H1 (cell line): ENCODE measurements around the gene MANSC4. TPM values are rescaled to one million over a fixed set of nuclear protein-coding genes. Genes with fewer than 3 reads are reported as not detected.

Experiments used
- CTCF ChIA-PET: fragments of 300-600 bp; sonication (Branson Sonifier 250); formaldehyde crosslinking; loops from one replicate; lab custom pipeline; 2021; ENCODE audit not compliant: partially characterized antibody; lab: Charles Lee
- POLR2A ChIA-PET: fragments of 300-600 bp; sonication (Branson Sonifier 250); formaldehyde crosslinking; loops from one replicate; lab custom pipeline; 2021; ENCODE audit warnings: inconsistent platforms; ENCODE audit not compliant: partially characterized antibody; lab: Charles Lee
- DNase-seq, 2 experiments: peaks; one replicate each; pipeline versions ENCODE4 v3.0.0 to v3.0.0-alpha.2; 2010 to 2022; ENCODE audit warnings: low spot score in 2 of 2, low read depth in 1 of 2, mixed read lengths in 1 of 2
- FAIRE-seq: peaks from 2 replicates; lab custom pipeline; 2011; peaks lifted over from hg19 to GRCh38; lab: Jason Lieb, UNC
- H2AFZ ChIP-seq: 2 replicates; pipeline ENCODE4 v1.8.1; 2012; ENCODE audit warnings: low read length, inconsistent platforms
- H2AK5ac ChIP-seq: 2 replicates; pipeline ENCODE4 v1.6.1; 2013; ENCODE audit warnings: low read depth, low read length
- H2BK120ac ChIP-seq: replicated peaks from 2 replicates; pipeline ENCODE3; 2013; ENCODE audit warnings: low read depth, low read length, inconsistent platforms
- H2BK12ac ChIP-seq: 2 replicates; pipeline ENCODE4 v1.6.1; 2013; ENCODE audit warnings: low read depth, low read length
- H2BK15ac ChIP-seq: 2 replicates; pipeline ENCODE4 v1.6.1; 2013; ENCODE audit warnings: low read length
- H2BK20ac ChIP-seq: 2 replicates; pipeline ENCODE4 v1.6.1; 2013; ENCODE audit warnings: low read length
- H2BK5ac ChIP-seq: 2 replicates; pipeline ENCODE4 v1.6.1; 2013; ENCODE audit warnings: low read depth, low read length
- H3K14ac ChIP-seq: 2 replicates; pipeline ENCODE4 v1.6.1; 2013; ENCODE audit warnings: inconsistent platforms; ENCODE audit not compliant: insufficient read length
- H3K18ac ChIP-seq: 2 replicates; pipeline ENCODE4 v1.6.1; 2013; ENCODE audit warnings: low read length; ENCODE audit errors: extremely low read depth
- H3K23ac ChIP-seq: 2 replicates; pipeline ENCODE4 v1.6.1; 2013; ENCODE audit warnings: inconsistent platforms; ENCODE audit not compliant: insufficient read length
- H3K23me2 ChIP-seq: 2 replicates; pipeline ENCODE4 v1.6.1; 2013; ENCODE audit warnings: low read depth, low read length
- H3K27ac ChIP-seq: 2 replicates; pipeline ENCODE4 v1.6.1; 2011; ENCODE audit warnings: low read depth, low read length, inconsistent platforms
- H3K27me3 ChIP-seq, 4 experiments: replicated peaks in 1 of 4; 1 replicate in 1 of 4; 2 replicates in 3 of 4; pipeline versions ENCODE4 v1.6.1 to v1.8.1; 2011 to 2013; ENCODE audit warnings: low read length in 3 of 4, mild to moderate bottlenecking in 3 of 4, inconsistent platforms in 2 of 4, mixed read lengths in 2 of 4, moderate library complexity in 1 of 4; ENCODE audit not compliant: control insufficient read depth in 3 of 4, insufficient read depth in 3 of 4; ENCODE audit errors: extremely low read depth in 1 of 4
- H3K36me3 ChIP-seq, 4 experiments: 2 replicates each; pipeline versions ENCODE4 v1.6.1 to v1.8.1; 2011 to 2013; ENCODE audit warnings: mild to moderate bottlenecking in 4 of 4, low read length in 3 of 4, moderate library complexity in 2 of 4, control low read depth in 1 of 4, inconsistent platforms in 1 of 4; ENCODE audit not compliant: insufficient read depth in 4 of 4, control insufficient read depth in 2 of 4
- H3K4ac ChIP-seq: replicated peaks from 2 replicates; pipeline ENCODE3; 2013; ENCODE audit warnings: low read length, low read depth, mixed read lengths, inconsistent platforms; ENCODE audit not compliant: insufficient read length
- H3K4me1 ChIP-seq, 4 experiments: replicated peaks in 1 of 4; 1 replicate in 1 of 4; 2 replicates in 3 of 4; pipeline versions ENCODE4 v1.6.1 to v1.8.1; 2011 to 2013; ENCODE audit warnings: low read length in 3 of 4, inconsistent platforms in 2 of 4, mixed read lengths in 1 of 4; ENCODE audit not compliant: insufficient read depth in 4 of 4, control insufficient read depth in 3 of 4
- H3K4me2 ChIP-seq, 2 experiments: 2 replicates each; pipeline versions ENCODE4 v1.6.1 to v1.8.1; 2011 to 2013; ENCODE audit warnings: low read depth in 2 of 2, low read length in 2 of 2, control low read depth in 1 of 2, inconsistent platforms in 1 of 2, mild to moderate bottlenecking in 1 of 2; ENCODE audit not compliant: insufficient read depth in 1 of 2
- H3K4me3 ChIP-seq, 4 experiments: fragments of 200-600, 300-600 bp in 1 of 4; sonication (generic), shearing (Covaris generic), sonication (Bioruptor Twin) in 1 of 4; 2 replicates each; pipeline versions ENCODE4 v1.5.1 to v1.8.1; 2011 to 2016; ENCODE audit warnings: low read length in 4 of 4, low read depth in 3 of 4, control low read depth in 2 of 4, inconsistent platforms in 2 of 4, mild to moderate bottlenecking in 2 of 4, mixed read lengths in 1 of 4, moderate library complexity in 1 of 4; ENCODE audit not compliant: insufficient read depth in 2 of 4; ENCODE audit errors: extremely low read depth in 1 of 4
- H3K56ac ChIP-seq: replicated peaks from 2 replicates; pipeline ENCODE3; 2013; ENCODE audit warnings: low read depth, mild to moderate bottlenecking, mixed read lengths, low read length, inconsistent platforms; ENCODE audit not compliant: insufficient read length
- H3K79me1 ChIP-seq: 2 replicates; pipeline ENCODE4 v1.6.1; 2013; ENCODE audit warnings: low read depth, low read length, control low read depth
- H3K79me2 ChIP-seq, 2 experiments: 2 replicates each; pipeline versions ENCODE4 v1.6.1 to v1.8.1; 2012 to 2013; ENCODE audit warnings: low read length in 2 of 2, mild to moderate bottlenecking in 2 of 2, inconsistent platforms in 1 of 2; ENCODE audit not compliant: insufficient read depth in 2 of 2, control insufficient read depth in 1 of 2
- H3K9ac ChIP-seq, 4 experiments: replicated peaks in 1 of 4; 1 replicate in 1 of 4; 2 replicates in 3 of 4; pipeline versions ENCODE4 v1.6.1 to v1.8.1; 2011 to 2013; ENCODE audit warnings: low read depth in 3 of 4, low read length in 3 of 4, control low read depth in 2 of 4, mild to moderate bottlenecking in 2 of 4, moderate library complexity in 2 of 4, inconsistent platforms in 1 of 4; ENCODE audit errors: extremely low read depth in 1 of 4
- H3K9me3 ChIP-seq, 2 experiments: 2 replicates each; pipeline versions ENCODE4 v1.6.1 to v1.8.1; 2012 to 2013; ENCODE audit warnings: mild to moderate bottlenecking in 2 of 2, moderate library complexity in 2 of 2, control low read depth in 1 of 2, inconsistent platforms in 1 of 2, low read depth in 1 of 2, low read length in 1 of 2, mixed read lengths in 1 of 2; ENCODE audit not compliant: insufficient read depth in 2 of 2
- H4K20me1 ChIP-seq, 2 experiments: replicated peaks in 1 of 2; 2 replicates each; pipeline versions ENCODE3 to v1.8.1; 2011 to 2013; ENCODE audit warnings: inconsistent platforms in 2 of 2, low read length in 2 of 2, mild to moderate bottlenecking in 1 of 2; ENCODE audit not compliant: insufficient read depth in 2 of 2, control insufficient read depth in 1 of 2
- H4K5ac ChIP-seq: 2 replicates; pipeline ENCODE4 v1.6.1; 2013; ENCODE audit warnings: low read length, low read depth, mixed read lengths, inconsistent platforms; ENCODE audit not compliant: insufficient read length
- H4K8ac ChIP-seq: 2 replicates; pipeline ENCODE4 v1.8.0; 2013; ENCODE audit warnings: mild to moderate bottlenecking, moderate library complexity, low read length, inconsistent platforms; ENCODE audit not compliant: insufficient read depth; ENCODE audit errors: extremely low read depth
- H4K91ac ChIP-seq: replicated peaks from 2 replicates; pipeline ENCODE3; 2013; ENCODE audit warnings: low read length, mixed read lengths, inconsistent platforms; ENCODE audit not compliant: insufficient read length
- ATF3 ChIP-seq: IDR thresholded peaks from 2 replicates; pipeline ENCODE4 v1.6.1; 2011; ENCODE audit warnings: low read depth, mild to moderate bottlenecking, low read length; ENCODE audit not compliant: insufficient read depth
- CTBP2 ChIP-seq: IDR thresholded peaks from 2 replicates; pipeline ENCODE4 v1.7.0; 2011; ENCODE audit warnings: borderline replicate concordance, mild to moderate bottlenecking, moderate library complexity, mixed read lengths, low read length; ENCODE audit not compliant: insufficient read depth, insufficient read length
- EP300 ChIP-seq, 2 experiments: IDR thresholded peaks; 1 replicate in 1 of 2; 2 replicates in 1 of 2; pipeline ENCODE4 v1.6.1; 2011 to 2012; ENCODE audit warnings: low read depth in 2 of 2, low read length in 2 of 2, mild to moderate bottlenecking in 2 of 2, borderline replicate concordance in 1 of 2, inconsistent platforms in 1 of 2, moderate library complexity in 1 of 2
- KDM4A ChIP-seq: IDR thresholded peaks from one replicate; pipeline ENCODE4 v1.7.1; 2012; ENCODE audit warnings: low read depth, mild to moderate bottlenecking, moderate library complexity, low read length, inconsistent platforms; ENCODE audit not compliant: severe bottlenecking
- PHF8 ChIP-seq: fragments of 200-600 bp; sonication (generic); conservative IDR thresholded peaks from 2 replicates; pipeline ENCODE4 v1.7.1; 2012; ENCODE audit warnings: low read depth, mild to moderate bottlenecking, inconsistent platforms, low read length, moderate library complexity
- SP1 ChIP-seq: IDR thresholded peaks from 2 replicates; pipeline ENCODE4 v1.6.1; 2011; ENCODE audit warnings: low read depth, low read length
- SUZ12 ChIP-seq: fragments of 200-600 bp; sonication (generic); IDR thresholded peaks from 2 replicates; pipeline ENCODE4 v1.6.1; 2012; ENCODE audit warnings: mild to moderate bottlenecking, inconsistent platforms, low read length, moderate library complexity, mixed read lengths
- TAF1 ChIP-seq: IDR thresholded peaks from 2 replicates; pipeline ENCODE4 v1.6.1; 2011; ENCODE audit warnings: mild to moderate bottlenecking, low read depth, low read length
- TBP ChIP-seq: IDR thresholded peaks from 2 replicates; pipeline ENCODE4 v1.6.1; 2011; ENCODE audit warnings: low read depth, low read length, improper control_type of control experiment
- TCF12 ChIP-seq: IDR thresholded peaks from 2 replicates; pipeline ENCODE4 v1.6.1; 2011; ENCODE audit warnings: low read depth, mild to moderate bottlenecking, low read length
- WGBS, 2 experiments: shearing (Covaris generic) in 1 of 2; methylation state at CpG; one replicate each; pipeline versions ENCODE4 v1.1.6 to v1.1.7; 2013 to 2015; ENCODE audit warnings: low lambda C conversion rate in 2 of 2, mixed read lengths in 2 of 2, inconsistent platforms in 1 of 2, low coverage in 1 of 2, missing lambda C conversion rate in 1 of 2; ENCODE audit not compliant: insufficient replicate concordance in 2 of 2, insufficient coverage in 1 of 2, insufficient read length in 1 of 2; ENCODE audit errors: extremely low coverage in 1 of 2, missing lambda C conversion rate in 1 of 2; 5-methylcytosine and 5-hydroxymethylcytosine counted together
- polyA plus RNA-seq, 7 experiments: library from polyadenylated mRNA; depleted of rRNA in 3 of 7; stranded (reverse) in 5 of 7; unstranded in 2 of 7; fragments of >200 nt in 5 of 7; fragments of 200-250 nt in 2 of 7; gene quantifications; 1 replicate in 5 of 7; 2 replicates in 1 of 7; 4 replicates in 1 of 7; pipeline versions ENCODE4 v1.2.1 to v1.2.3, GENCODE V29; 2011 to 2013; ENCODE audit warnings: missing spikeins in 2 of 7, mixed read lengths in 2 of 7
- total RNA-seq: library from RNA; stranded (reverse); fragmentation: NEBNext Ultra II Directional; extraction: Animal tissue kit (Norgen Biotek cat#: 25700); gene quantifications from 2 replicates; pipeline ENCODE4 v1.2.1, GENCODE V29; 2021
- TF ChIP-seq, protein P1 (sequence below): IDR thresholded peaks from 2 replicates; pipeline ENCODE4 v1.6.1; 2011; ENCODE audit warnings: low read length, improper control_type of control experiment

Gene MANSC4
- total and polyA plus RNA-seq, 2 of the 8 experiments (the other 6 are each of a cell fraction or from before 2014, with no cell fraction given), result not detected

GRCh38 chr12:27818401-27818918 is 38.4 kb upstream of the MANSC4 start:
- H3K23me2 ChIP-seq, result no peaks in the 10 kb centered on the region
- H2BK20ac ChIP-seq, result no peak overlapping the region
- WGBS, 2 experiments, result 94% methylated on average over 7 of the region's 7 CpGs; no CpG with 5 or more reads in 1 of the 2 experiments
- H3K36me3 ChIP-seq, result no peaks in the 10 kb centered on the region
- H3K4ac ChIP-seq, result no peak overlapping the region
- H2BK12ac ChIP-seq, result no peak overlapping the region
- H3K79me2 ChIP-seq, result no peaks in the 10 kb centered on the region
- DNase-seq (no peak), FAIRE-seq (no peak)
- ChIA-PET POLR2A (interaction anchor here (0.5 kb wide), 1 partner anchor 38 kb away, joined by 3 read pairs; the partner anchor contains the start of genes KLHL42 and MANSC4), CTCF (interaction anchor here (0.7 to 1.1 kb wide), 2 partner anchors 16 to 179 kb away, joined by 3 read pairs; no protein-coding TSS in a partner anchor)
- no peaks in the 10 kb centered on the region for H3K9me3 ChIP-seq
- no peak overlapping the region for H2BK120ac ChIP-seq
- H3K14ac ChIP-seq, result no peak overlapping the region
- peak overlapping the region; percentile 77; the same call in 1 of the 2 replicates for H2AFZ ChIP-seq
- H3K27me3 ChIP-seq, result no peaks in the 10 kb centered on the region; a peak in 1 of 7 replicates
- no peak overlapping the region for H3K4me2 ChIP-seq
- no peak overlapping the region for H4K91ac ChIP-seq
- H3K56ac ChIP-seq, result no peak overlapping the region
- no peaks in the 10 kb centered on the region for H4K20me1 ChIP-seq
- H4K5ac ChIP-seq, result no peak overlapping the region
- no peak overlapping the region for H2AK5ac ChIP-seq
- no peak overlapping the region for H3K23ac ChIP-seq
- no peak overlapping the region for H2BK15ac ChIP-seq
- H3K27ac ChIP-seq, result no peak overlapping the region
- no peaks in the 10 kb centered on the region for H3K4me1 ChIP-seq
- no peak overlapping the region for H3K9ac ChIP-seq
- no peak overlapping the region for H3K18ac ChIP-seq
- H3K4me3 ChIP-seq, result no peak overlapping the region
- no peaks in the 10 kb centered on the region for H3K79me1 ChIP-seq
- no peak overlapping the region for H4K8ac ChIP-seq
- H2BK5ac ChIP-seq, result no peak overlapping the region
- TF ChIP-seq TAF1, result no peak
- TF ChIP-seq TCF12, result no peak
- no peak for TF ChIP-seq PHF8
- TF ChIP-seq CTBP2, result no peak
- TF ChIP-seq SP1, result no peak
- TF ChIP-seq, protein P1, sequence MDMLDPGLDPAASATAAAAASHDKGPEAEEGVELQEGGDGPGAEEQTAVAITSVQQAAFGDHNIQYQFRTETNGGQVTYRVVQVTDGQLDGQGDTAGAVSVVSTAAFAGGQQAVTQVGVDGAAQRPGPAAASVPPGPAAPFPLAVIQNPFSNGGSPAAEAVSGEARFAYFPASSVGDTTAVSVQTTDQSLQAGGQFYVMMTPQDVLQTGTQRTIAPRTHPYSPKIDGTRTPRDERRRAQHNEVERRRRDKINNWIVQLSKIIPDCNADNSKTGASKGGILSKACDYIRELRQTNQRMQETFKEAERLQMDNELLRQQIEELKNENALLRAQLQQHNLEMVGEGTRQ, result no peak
- TF ChIP-seq EP300 (IDR thresholded peaks at IDR 0.05; ENCODE audit: borderline replicate concordance in 1 of 2, low read depth in 2 of 2, low read length in 2 of 2), result no peak
- no peak for TF ChIP-seq ATF3
- no peak for TF ChIP-seq TBP
- TF ChIP-seq SUZ12, result no peak
- TF ChIP-seq KDM4A, result no peak
